ENCODE results near the gene PTH2R. TPM values are rescaled to one million over a fixed set of nuclear protein-coding genes. Genes with fewer than 3 reads are reported as not detected.
"Not testable (repeated sequence)": the region's sequence is repeated elsewhere in the genome, so short reads cannot be mapped to it uniquely, and the experiment has no call there.

PTH2R gene
- total RNA-seq, 1 donor from 2014 or later = not detected

- Histone ChIP-seq H3K4me3 (ENCODE audit: low read depth, low read length) (no peak overlapping the region), H3K36me3 (ENCODE audit: control insufficient read depth, insufficient read depth, low read length) (no peaks in the 10 kb centered on the region), H3K27me3 (ENCODE audit: control insufficient read depth, insufficient read depth, low read length) (no peaks in the 10 kb centered on the region)
- no peak for TF ChIP-seq CTCF (IDR thresholded peaks at IDR 0.05; ENCODE audit: insufficient read depth, low read length, poor library complexity, severe bottlenecking)
- no peak for DNase-seq (ENCODE audit: low read depth)
Measured at GRCh38 chr2:208370881-208371633, 35.5 kb upstream of the PTH2R start.

- no peak for TF ChIP-seq CTCF (IDR thresholded peaks at IDR 0.05; ENCODE audit: insufficient read depth, low read length, poor library complexity, severe bottlenecking)
- Histone ChIP-seq H3K4me3 (ENCODE audit: low read depth, low read length) (no peak overlapping the region), H3K36me3 (ENCODE audit: control insufficient read depth, insufficient read depth, low read length) (no peaks in the 10 kb centered on the region), H3K27me3 (ENCODE audit: control insufficient read depth, insufficient read depth, low read length) (no peaks in the 10 kb centered on the region)
- no peak for DNase-seq (ENCODE audit: low read depth)
Measured at GRCh38 chr2:208371634-208371935, 35.0 kb upstream of the PTH2R start.

GRCh38 chr2:208373460-208374089 lies 33.0 kb upstream of the PTH2R start:
- no peak for DNase-seq (ENCODE audit: low read depth)
- Histone ChIP-seq H3K4me3 (ENCODE audit: low read depth, low read length) (no peak overlapping the region), H3K27me3 (ENCODE audit: control insufficient read depth, insufficient read depth, low read length) (no peaks in the 10 kb centered on the region), H3K36me3 (ENCODE audit: control insufficient read depth, insufficient read depth, low read length) (no peaks in the 10 kb centered on the region)
- peak; percentile 71 for TF ChIP-seq CTCF (IDR thresholded peaks at IDR 0.05; ENCODE audit: insufficient read depth, low read length, poor library complexity, severe bottlenecking)

- Histone ChIP-seq H3K36me3 (ENCODE audit: control insufficient read depth, insufficient read depth, low read length) (no peaks in the 10 kb centered on the region), H3K27me3 (ENCODE audit: control insufficient read depth, insufficient read depth, low read length) (no peaks in the 10 kb centered on the region), H3K4me3 (ENCODE audit: low read depth, low read length) (no peak overlapping the region)
- DNase-seq (ENCODE audit: low read depth) = no peak
- no peak for TF ChIP-seq CTCF (IDR thresholded peaks at IDR 0.05; ENCODE audit: insufficient read depth, low read length, poor library complexity, severe bottlenecking)
Measured at GRCh38 chr2:208375491-208376068, 31.0 kb upstream of the PTH2R start.

- H3K4me3 ChIP-seq (ENCODE audit: low read depth, low read length); H3K27me3 ChIP-seq (ENCODE audit: control insufficient read depth, insufficient read depth, low read length); H3K36me3 ChIP-seq (ENCODE audit: control insufficient read depth, insufficient read depth, low read length); DNase-seq (ENCODE audit: low read depth): not testable (repeated sequence)
Measured at GRCh38 chr2:208377344-208377860, 29.2 kb upstream of the PTH2R start.

DNA sequence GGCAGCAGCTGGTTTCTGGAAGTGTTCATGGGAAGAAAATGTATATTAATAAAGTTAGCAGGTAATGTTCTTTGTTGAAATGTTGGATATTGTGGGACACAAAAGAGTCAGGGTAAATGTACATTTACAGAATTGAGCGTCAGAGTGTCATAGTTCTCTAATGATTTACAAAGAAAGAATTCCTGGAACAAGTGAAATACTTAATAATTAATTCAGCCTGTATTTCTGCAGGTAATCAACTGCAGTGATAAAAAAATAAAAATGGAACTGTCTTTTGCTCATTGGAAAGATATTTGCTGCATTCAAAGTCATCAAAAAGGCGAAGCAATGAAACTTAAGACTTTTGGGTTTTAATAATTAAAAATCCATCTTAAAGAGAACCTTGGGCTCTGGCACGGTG lies 27.4 kb upstream of the PTH2R start:
- Histone ChIP-seq H3K27me3 (ENCODE audit: control insufficient read depth, insufficient read depth, low read length) (no peaks in the 10 kb centered on the region), H3K4me3 (ENCODE audit: low read depth, low read length) (no peak overlapping the region), H3K36me3 (ENCODE audit: control insufficient read depth, insufficient read depth, low read length) (no peaks in the 10 kb centered on the region)
- DNase-seq (ENCODE audit: low read depth) = no peak
- TF ChIP-seq CTCF (IDR thresholded peaks at IDR 0.05; ENCODE audit: insufficient read depth, low read length, poor library complexity, severe bottlenecking) = no peak
